ENCODE measurements around the gene ATAT1.
A peak's percentile ranks its signal among the peaks of the same experiment; 100 is the strongest.

The ATAT1 gene

GRCh38 chr6:30617565-30618269 lies 9.0 kb upstream of the ATAT1 start, which contains the start of gene MRPS18B:
Gene MRPS18B (plus strand): TSS chr6:30617840. CDS start chr6:30617866, 26 bp downstream.
- Mint-ChIP-seq H3K27me3 (peaks cover 4% of the 10 kb centered on the region), H3K4me3 (peak within 1 kb of the TSS; percentile 98), H3K36me3 (ENCODE audit: low read depth) (peaks cover 73% of the 10 kb centered on the region), H3K4me1 (peaks cover 52% of the 10 kb centered on the region), H3K9me3 (no peaks in the 10 kb centered on the region), H3K27ac (peak within 1 kb of the TSS; percentile 99)
- ATAC-seq (peak; percentile 85), DNase-seq (peak; percentile 97)

DNA sequence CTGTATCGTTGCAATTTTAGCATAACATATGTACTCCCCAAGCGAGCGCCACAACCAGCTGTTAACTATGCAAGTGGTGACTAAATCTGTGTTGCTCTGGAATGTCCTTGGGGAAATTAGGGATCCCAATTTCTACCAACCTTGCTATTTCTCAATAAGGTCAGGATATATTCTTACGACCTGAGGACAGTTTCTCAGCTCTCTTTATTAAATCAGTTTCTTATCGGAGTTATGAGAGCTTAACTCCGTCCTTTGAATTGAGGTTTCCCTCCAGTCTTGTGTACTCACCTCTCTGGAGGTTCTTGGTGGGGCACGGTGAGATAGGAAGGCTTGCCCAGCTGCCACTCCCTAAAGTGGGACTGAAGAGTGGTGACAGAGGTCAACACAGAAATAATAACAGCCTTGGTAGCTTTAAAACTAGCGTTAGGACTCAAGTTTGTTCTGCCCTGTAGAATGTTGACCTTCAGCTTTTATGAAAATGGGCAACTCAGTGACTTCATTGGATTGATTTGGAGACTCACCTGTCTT lies 8.3 kb upstream of the ATAT1 start:
- Mint-ChIP-seq H3K27me3 (peaks cover 4% of the 10 kb centered on the region), H3K9me3 (no peaks in the 10 kb centered on the region), H3K4me3 (peak overlapping the region; percentile 98), H3K36me3 (ENCODE audit: low read depth) (peaks cover 70% of the 10 kb centered on the region), H3K27ac (peak overlapping the region; percentile 99), H3K4me1 (peaks cover 46% of the 10 kb centered on the region)
- DNase-seq = no peak
- no peak for ATAC-seq

DNA sequence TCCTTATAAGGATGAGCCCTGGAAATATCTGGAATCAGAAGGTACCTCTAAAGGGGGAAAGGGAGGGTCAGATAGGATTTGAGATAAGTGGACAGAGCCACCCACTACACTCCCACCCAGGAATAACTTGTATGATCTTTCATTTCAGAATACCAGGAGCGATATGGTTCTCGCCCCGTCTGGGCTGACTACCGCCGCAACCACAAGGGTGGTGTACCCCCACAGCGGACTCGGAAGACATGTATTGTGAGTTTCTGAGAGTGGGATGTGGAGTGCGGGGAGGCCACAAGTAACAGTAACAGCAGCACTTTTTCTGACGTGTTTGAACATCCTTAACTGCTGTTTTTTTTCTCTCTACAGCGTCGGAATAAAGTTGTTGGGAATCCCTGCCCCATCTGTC lies 7.1 kb upstream of the ATAT1 start:
- ATAC-seq = no peak
- H3K4me3 Mint-ChIP-seq = peak overlapping the region; percentile 98
- H3K27ac Mint-ChIP-seq = peak overlapping the region; percentile 99
- H3K36me3 Mint-ChIP-seq (ENCODE audit: low read depth) = peaks cover 60% of the 10 kb centered on the region
- H3K9me3 Mint-ChIP-seq = no peaks in the 10 kb centered on the region
- peaks cover 34% of the 10 kb centered on the region for H3K4me1 Mint-ChIP-seq
- H3K27me3 Mint-ChIP-seq = peaks cover 4% of the 10 kb centered on the region
- no peak for DNase-seq

DNA sequence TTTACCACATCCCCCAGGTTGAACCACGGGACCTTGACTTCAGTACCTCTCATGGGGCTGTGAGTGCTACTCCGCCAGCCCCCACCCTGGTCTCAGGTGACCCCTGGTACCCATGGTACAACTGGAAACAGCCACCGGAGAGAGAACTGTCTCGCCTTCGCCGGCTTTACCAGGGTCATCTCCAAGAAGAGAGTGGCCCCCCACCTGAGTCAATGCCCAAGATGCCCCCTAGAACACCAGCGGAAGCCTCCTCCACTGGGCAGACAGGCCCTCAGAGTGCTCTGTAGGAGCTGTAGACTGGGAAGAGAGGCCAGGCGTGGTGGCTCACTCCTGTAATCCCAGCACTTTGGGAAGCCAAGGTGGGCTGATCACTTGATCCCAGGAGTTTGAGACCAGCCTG lies 1.2 kb upstream of the ATAT1 start:
- H3K4me3 Mint-ChIP-seq = no peak overlapping the region
- peaks cover 25% of the 10 kb centered on the region for H3K4me1 Mint-ChIP-seq
- no peak for DNase-seq
- H3K36me3 Mint-ChIP-seq (ENCODE audit: low read depth) = peaks cover 39% of the 10 kb centered on the region
- H3K9me3 Mint-ChIP-seq = no peaks in the 10 kb centered on the region
- no peak for ATAC-seq
- no peak overlapping the region for H3K27ac Mint-ChIP-seq
- H3K27me3 Mint-ChIP-seq = no peaks in the 10 kb centered on the region

DNA sequence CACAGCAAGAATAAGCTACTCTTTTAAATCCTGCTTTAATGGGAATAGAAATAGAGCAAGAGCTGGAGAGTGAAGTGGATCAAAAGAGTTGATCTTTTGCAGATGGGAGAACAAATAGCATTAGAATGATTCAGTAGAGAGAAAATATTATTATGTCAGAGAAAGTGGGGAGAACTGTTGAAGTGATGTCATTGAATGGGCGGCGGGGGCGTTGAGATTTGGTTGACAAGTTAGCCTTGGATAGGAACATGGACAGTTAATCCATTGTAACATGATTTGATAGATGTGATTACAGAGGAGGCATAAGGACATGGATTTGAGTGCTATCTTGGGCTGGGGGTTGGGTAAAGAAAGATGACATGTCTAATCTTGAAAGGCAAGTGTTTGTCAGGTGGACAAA lies 9.2 kb downstream of the ATAT1 start:
- Mint-ChIP-seq H3K4me3 (no peak overlapping the region), H3K36me3 (ENCODE audit: low read depth) (peaks cover 18% of the 10 kb centered on the region), H3K27me3 (no peaks in the 10 kb centered on the region), H3K27ac (no peak overlapping the region), H3K9me3 (no peaks in the 10 kb centered on the region), H3K4me1 (peaks cover 4% of the 10 kb centered on the region)
- no peak for ATAC-seq
- no peak for DNase-seq

DNA sequence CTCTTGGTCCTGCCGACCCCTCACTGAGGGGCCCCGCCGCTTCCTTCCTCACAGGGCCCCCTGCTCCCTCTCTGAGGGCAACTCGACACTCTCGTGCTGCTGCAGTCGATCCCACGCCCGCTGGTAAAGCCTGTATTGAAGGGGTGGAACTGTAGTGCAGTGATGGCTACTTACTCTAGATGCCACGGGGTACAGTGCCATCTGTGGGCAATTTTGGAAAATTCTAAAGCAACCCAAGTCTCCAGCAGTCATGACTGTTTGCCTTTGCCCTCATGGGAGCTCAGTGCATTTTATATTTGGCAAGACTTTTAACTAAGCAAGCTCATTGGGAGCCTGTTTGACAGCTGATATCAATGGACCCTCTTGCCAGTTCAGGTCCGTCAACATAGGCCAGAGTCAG lies 13.8 kb downstream of the ATAT1 start:
- peaks cover 13% of the 10 kb centered on the region for H3K4me1 Mint-ChIP-seq
- H3K4me3 Mint-ChIP-seq = no peak overlapping the region
- no peak overlapping the region for H3K27ac Mint-ChIP-seq
- H3K9me3 Mint-ChIP-seq = no peaks in the 10 kb centered on the region
- DNase-seq (no peak), ATAC-seq (peak; percentile 58)
- H3K36me3 Mint-ChIP-seq (ENCODE audit: low read depth) = peaks cover 1% of the 10 kb centered on the region
- no peaks in the 10 kb centered on the region for H3K27me3 Mint-ChIP-seq

GRCh38 chr6:30641048-30641447 lies 14.4 kb downstream of the ATAT1 start:
- no peak overlapping the region for H3K4me3 Mint-ChIP-seq
- peaks cover 18% of the 10 kb centered on the region for H3K4me1 Mint-ChIP-seq
- H3K27ac Mint-ChIP-seq = no peak overlapping the region
- H3K9me3 Mint-ChIP-seq = no peaks in the 10 kb centered on the region
- DNase-seq (no peak), ATAC-seq (peak; percentile 30)
- peaks cover 5% of the 10 kb centered on the region for H3K36me3 Mint-ChIP-seq (ENCODE audit: low read depth)
- H3K27me3 Mint-ChIP-seq = no peaks in the 10 kb centered on the region

DNA sequence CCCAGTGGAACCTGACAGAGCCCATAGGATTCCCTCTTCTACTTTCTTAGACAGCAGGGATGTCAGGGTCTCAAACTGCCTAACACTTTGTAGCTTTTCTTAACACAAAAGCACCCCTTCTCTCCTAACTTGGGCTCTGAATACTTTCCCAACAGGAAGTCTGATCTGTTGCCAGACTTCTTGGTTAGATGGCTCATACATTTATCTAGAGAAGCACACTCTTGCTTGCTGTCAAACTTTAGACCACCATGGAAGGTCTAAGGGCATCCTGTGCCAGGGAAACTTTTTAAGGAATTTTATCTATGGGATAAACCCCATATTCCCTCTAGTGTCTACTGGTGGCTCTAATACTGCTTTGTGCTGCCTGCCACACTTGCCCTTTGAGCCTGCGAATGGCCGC lies 17.0 kb downstream of the ATAT1 start:
- no peaks in the 10 kb centered on the region for H3K27me3 Mint-ChIP-seq
- no peak for DNase-seq
- ATAC-seq = no peak
- no peak overlapping the region for H3K27ac Mint-ChIP-seq
- H3K4me1 Mint-ChIP-seq = peaks cover 33% of the 10 kb centered on the region
- H3K36me3 Mint-ChIP-seq (ENCODE audit: low read depth) = peaks cover 6% of the 10 kb centered on the region
- H3K4me3 Mint-ChIP-seq = no peak overlapping the region
- no peaks in the 10 kb centered on the region for H3K9me3 Mint-ChIP-seq

- DNase-seq (no peak), ATAC-seq (no peak)
- Mint-ChIP-seq H3K4me1 (peaks cover 36% of the 10 kb centered on the region), H3K9me3 (no peaks in the 10 kb centered on the region), H3K27me3 (no peaks in the 10 kb centered on the region), H3K36me3 (ENCODE audit: low read depth) (peaks cover 8% of the 10 kb centered on the region), H3K4me3 (no peak overlapping the region), H3K27ac (no peak overlapping the region)
These were observed 18.1 kb downstream of the ATAT1 start for GRCh38 chr6:30644769-30645168.

DNA sequence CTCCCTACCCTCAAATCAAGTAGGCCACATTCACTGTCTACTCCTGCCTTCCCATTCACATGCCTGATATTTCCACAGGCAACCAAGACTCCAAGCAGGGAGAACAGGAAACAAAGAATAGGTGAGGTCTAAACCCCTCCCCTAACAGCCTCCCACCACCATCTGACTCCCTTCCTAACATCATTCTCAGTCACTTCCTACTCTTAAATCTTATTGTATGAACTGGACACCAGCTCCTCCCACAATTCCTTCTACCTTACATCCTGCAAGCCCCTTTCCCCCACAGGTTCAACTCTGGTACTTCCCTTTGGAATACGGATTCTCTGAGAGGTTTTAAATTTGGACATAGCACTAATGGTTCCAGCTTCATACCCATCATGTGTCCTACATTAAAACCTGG lies 19.3 kb downstream of the ATAT1 start:
- Mint-ChIP-seq H3K9me3 (no peaks in the 10 kb centered on the region), H3K4me3 (peak overlapping the region; percentile 83), H3K36me3 (ENCODE audit: low read depth) (peaks cover 11% of the 10 kb centered on the region), H3K27ac (peak overlapping the region; percentile 78), H3K4me1 (peaks cover 32% of the 10 kb centered on the region), H3K27me3 (no peaks in the 10 kb centered on the region)
- no peak for ATAC-seq
- DNase-seq = no peak

- peak; percentile 93 for DNase-seq
- peak; percentile 81 for ATAC-seq
- Mint-ChIP-seq H3K27me3 (no peaks in the 10 kb centered on the region), H3K4me3 (peak within 1 kb of the TSS; percentile 83), H3K36me3 (ENCODE audit: low read depth) (peaks cover 14% of the 10 kb centered on the region), H3K27ac (peak within 1 kb of the TSS; percentile 78), H3K4me1 (peaks cover 29% of the 10 kb centered on the region), H3K9me3 (no peaks in the 10 kb centered on the region)
These were observed 20.0 kb downstream of the ATAT1 start, which contains the start of gene C6orf136 for GRCh38 chr6:30646450-30647241. Gene C6orf136 (plus strand): TSS chr6:30647133. CDS start chr6:30647232, 99 bp downstream.

DNA sequence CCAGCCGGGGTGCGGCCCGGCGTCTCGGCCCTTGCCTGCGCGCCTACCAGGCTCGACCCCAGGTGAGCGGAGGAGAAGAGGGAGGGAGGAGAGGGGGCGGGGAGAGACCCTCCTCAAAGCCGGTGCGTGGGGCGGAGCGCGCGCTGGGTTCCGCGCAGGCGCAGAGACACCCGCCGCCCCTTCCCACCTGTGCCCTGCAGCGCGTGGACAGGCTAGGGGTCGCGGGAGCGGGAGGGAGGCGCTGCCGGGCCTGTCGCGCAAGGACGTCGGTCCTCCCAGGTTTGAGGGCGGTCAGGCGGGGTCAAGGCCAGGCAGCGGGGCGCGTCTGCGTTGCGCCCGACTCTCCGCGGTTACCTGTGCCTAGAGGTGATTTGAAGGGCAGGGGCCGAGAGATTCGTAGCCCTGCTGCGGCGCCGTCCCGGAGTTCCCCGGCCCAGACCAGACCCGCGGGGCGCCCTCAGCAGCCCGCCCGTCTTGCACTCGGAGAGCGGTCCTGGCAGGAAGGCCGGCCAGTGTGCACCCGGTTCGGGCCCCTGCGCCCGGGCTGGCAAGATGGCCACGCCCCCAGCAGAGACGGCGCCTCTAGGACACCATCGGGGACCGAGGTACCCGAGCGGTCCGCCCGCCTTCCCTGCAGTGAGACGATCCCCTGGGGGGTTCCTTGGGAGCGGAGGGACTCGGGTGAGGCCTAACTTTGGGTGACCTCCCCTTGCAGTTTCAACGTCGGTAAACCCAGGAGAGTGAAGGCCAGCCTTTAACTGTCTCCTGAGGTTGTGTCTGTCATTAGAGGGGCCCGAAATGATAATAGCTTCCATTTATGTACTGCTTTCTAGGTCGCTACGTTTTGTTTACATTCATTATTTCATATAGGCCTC lies 20.8 kb downstream of the ATAT1 start:
- Mint-ChIP-seq H3K4me1 (peaks cover 26% of the 10 kb centered on the region), H3K27me3 (no peaks in the 10 kb centered on the region), H3K4me3 (peak overlapping the region; percentile 83), H3K9me3 (no peaks in the 10 kb centered on the region), H3K36me3 (ENCODE audit: low read depth) (peaks cover 20% of the 10 kb centered on the region), H3K27ac (peak overlapping the region; percentile 78)
- DNase-seq = peak; percentile 78
- ATAC-seq = peak; percentile 77

DNA sequence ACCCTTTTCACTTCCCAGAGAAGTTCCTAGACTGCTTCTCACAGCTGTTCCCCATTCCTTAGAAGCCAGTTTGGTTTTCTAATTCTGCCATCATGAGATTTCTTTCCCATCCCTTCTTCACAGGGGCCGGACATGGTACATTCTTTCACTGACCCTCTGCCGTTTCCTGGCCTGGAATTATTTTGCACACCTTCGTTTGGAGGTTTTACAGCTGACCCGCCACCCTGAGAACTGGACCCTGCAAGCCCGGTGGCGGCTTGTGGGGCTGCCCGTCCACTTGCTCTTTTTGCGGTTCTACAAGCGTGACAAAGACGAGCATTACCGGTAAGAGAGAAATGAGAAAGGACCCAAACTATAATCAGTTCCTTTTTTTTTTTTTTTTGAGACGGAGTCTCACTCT lies 24.5 kb downstream of the ATAT1 start:
- Mint-ChIP-seq H3K27me3 (no peaks in the 10 kb centered on the region), H3K4me3 (no peak overlapping the region), H3K27ac (no peak overlapping the region), H3K36me3 (ENCODE audit: low read depth) (peaks cover 28% of the 10 kb centered on the region), H3K4me1 (peaks cover 20% of the 10 kb centered on the region), H3K9me3 (no peaks in the 10 kb centered on the region)
- DNase-seq (no peak), ATAC-seq (no peak)

Measured in activated naive CD8-positive, alpha-beta T cell treated with anti-CD3 and anti-CD28 coated beads, Interleukin-2, amount 50 U/mL, for 24 hours (primary cell).